Smooth muscle cell (in vitro differentiated cells): ENCODE measurements around the gene SSNA1. TPM values are rescaled to one million over a fixed set of nuclear protein-coding genes. Genes with fewer than 3 reads are reported as not detected.

ENCODE experiments used
- DNase-seq: peaks from one replicate; lab custom pipeline; 2025; ENCODE audit not compliant: unreplicated experiment; lab: John Stamatoyannopoulos, UW
- H2AFZ ChIP-seq: fragments of 200-600 bp; sonication (generic); 2 replicates; pipeline ENCODE4 v1.6.0; 2016; ENCODE audit warnings: antibody characterized with exemption, low read depth, mild to moderate bottlenecking
- H3F3A ChIP-seq: fragments of 200-600 bp; sonication (generic); 2 replicates; pipeline ENCODE4 v1.6.0; 2017; ENCODE audit warnings: antibody characterized with exemption, low read depth
- H3K27ac ChIP-seq: fragments of 200-600 bp; sonication (generic); 2 replicates; pipeline ENCODE4 v1.5.1; 2016; ENCODE audit warnings: low read depth, mild to moderate bottlenecking
- H3K27me3 ChIP-seq: fragments of 200-600 bp; sonication (generic); 2 replicates; pipeline ENCODE4 v1.6.1; 2016; ENCODE audit warnings: low read depth, mild to moderate bottlenecking
- H3K36me3 ChIP-seq: fragments of 200-600 bp; sonication (generic); 2 replicates; pipeline ENCODE4 v1.5.1; 2016; ENCODE audit warnings: low read depth
- H3K4me1 ChIP-seq: fragments of 200-600 bp; sonication (generic); 2 replicates; pipeline ENCODE4 v1.5.1; 2016; ENCODE audit warnings: low read depth
- H3K4me2 ChIP-seq: fragments of 200-600 bp; sonication (generic); 2 replicates; pipeline ENCODE4 v1.6.0; 2016; ENCODE audit warnings: mild to moderate bottlenecking
- H3K4me3 ChIP-seq: fragments of 200-600 bp; sonication (generic); 2 replicates; pipeline ENCODE4 v1.5.1; 2016; ENCODE audit warnings: mild to moderate bottlenecking
- H3K79me2 ChIP-seq: fragments of 200-600 bp; sonication (generic); 2 replicates; pipeline ENCODE4 v1.6.0; 2016; ENCODE audit warnings: low read depth, mild to moderate bottlenecking
- H3K9ac ChIP-seq: fragments of 200-600 bp; sonication (generic); 2 replicates; pipeline ENCODE4 v1.6.0; 2016; ENCODE audit warnings: low read depth
- H3K9me3 ChIP-seq: fragments of 200-600 bp; sonication (generic); replicated peaks from 2 replicates; pipeline ENCODE4 v1.5.1; 2016; ENCODE audit warnings: low read depth
- H4K20me1 ChIP-seq: fragments of 200-600 bp; sonication (generic); 2 replicates; pipeline ENCODE4 v1.6.0; 2016; ENCODE audit warnings: low read depth
- WGBS: methylation state at CpG from one replicate; pipeline ENCODE4 v1.1.7; 2016; ENCODE audit warnings: low lambda C conversion rate; 5-methylcytosine and 5-hydroxymethylcytosine counted together
- polyA plus RNA-seq: library from polyadenylated mRNA; unstranded; fragments of >200 nt; fragmentation: Nextera tagmentation; extraction: Ambion mirVana; gene quantifications from 2 replicates; pipeline ENCODE4 v1.2.1, GENCODE V29; 2016
- total RNA-seq: library from RNA; depleted of rRNA; stranded (reverse); fragments of >200 nt; gene quantifications from 2 replicates; pipeline ENCODE4 v1.2.3, GENCODE V29; 2014
- TF ChIP-seq, protein P1 (sequence below): fragments of 200-600 bp; sonication (generic); IDR thresholded peaks from 2 replicates; pipeline ENCODE4 v1.5.1; 2017; ENCODE audit warnings: borderline replicate concordance, mild to moderate bottlenecking, antibody characterized with exemption; ENCODE audit not compliant: insufficient read depth, poor library complexity, severe bottlenecking

Gene SSNA1
- total and polyA plus RNA-seq, 2 experiments from 2014 or later = 69.5 to 84.9 TPM

DNA sequence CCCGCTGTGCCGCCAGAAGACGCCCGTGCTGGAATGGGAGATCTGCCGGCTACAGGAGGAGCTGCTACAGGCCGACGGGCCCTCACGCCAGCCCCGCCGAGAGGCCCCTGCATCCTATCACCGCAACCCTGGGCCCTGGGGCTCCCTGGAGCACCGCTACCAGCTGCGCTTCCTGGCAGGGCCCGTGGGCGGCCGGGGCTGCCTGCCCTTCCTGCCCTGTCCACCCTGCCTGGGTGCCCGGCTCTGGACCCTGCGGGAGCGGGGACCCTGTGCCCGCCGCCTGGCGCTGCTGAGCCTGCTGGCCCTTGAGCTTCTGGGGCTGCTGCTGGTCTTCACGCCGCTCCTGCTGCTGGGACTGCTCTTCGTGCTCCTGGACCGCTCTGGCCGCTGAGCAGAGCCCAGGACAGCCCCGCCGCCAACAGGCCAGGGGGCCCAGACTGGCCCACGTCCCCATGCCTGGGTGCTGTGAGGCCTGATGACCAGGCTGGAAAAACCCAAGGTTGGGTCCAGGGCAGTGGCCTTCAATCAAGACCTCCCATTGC is 29.8 kb downstream of the SSNA1 start:
- no peak overlapping the region for H2AFZ ChIP-seq
- no peaks in the 10 kb centered on the region for H3F3A ChIP-seq
- TF ChIP-seq, protein P1, sequence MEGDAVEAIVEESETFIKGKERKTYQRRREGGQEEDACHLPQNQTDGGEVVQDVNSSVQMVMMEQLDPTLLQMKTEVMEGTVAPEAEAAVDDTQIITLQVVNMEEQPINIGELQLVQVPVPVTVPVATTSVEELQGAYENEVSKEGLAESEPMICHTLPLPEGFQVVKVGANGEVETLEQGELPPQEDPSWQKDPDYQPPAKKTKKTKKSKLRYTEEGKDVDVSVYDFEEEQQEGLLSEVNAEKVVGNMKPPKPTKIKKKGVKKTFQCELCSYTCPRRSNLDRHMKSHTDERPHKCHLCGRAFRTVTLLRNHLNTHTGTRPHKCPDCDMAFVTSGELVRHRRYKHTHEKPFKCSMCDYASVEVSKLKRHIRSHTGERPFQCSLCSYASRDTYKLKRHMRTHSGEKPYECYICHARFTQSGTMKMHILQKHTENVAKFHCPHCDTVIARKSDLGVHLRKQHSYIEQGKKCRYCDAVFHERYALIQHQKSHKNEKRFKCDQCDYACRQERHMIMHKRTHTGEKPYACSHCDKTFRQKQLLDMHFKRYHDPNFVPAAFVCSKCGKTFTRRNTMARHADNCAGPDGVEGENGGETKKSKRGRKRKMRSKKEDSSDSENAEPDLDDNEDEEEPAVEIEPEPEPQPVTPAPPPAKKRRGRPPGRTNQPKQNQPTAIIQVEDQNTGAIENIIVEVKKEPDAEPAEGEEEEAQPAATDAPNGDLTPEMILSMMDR = no peak
- H3K4me1 ChIP-seq = peaks cover 8% of the 10 kb centered on the region
- 94% methylated on average over 29 of the region's 30 CpGs for WGBS
- H3K36me3 ChIP-seq = no peaks in the 10 kb centered on the region
- H3K4me2 ChIP-seq = peak overlapping the region; percentile 33
- no peaks in the 10 kb centered on the region for H3K79me2 ChIP-seq
- H3K4me3 ChIP-seq = no peak overlapping the region
- H3K9me3 ChIP-seq = no peaks in the 10 kb centered on the region
- H3K27ac ChIP-seq = peak overlapping the region; percentile 2
- H3K27me3 ChIP-seq = no peaks in the 10 kb centered on the region
- no peak overlapping the region for H3K9ac ChIP-seq
- DNase-seq = no peak
- no peaks in the 10 kb centered on the region for H4K20me1 ChIP-seq

DNA sequence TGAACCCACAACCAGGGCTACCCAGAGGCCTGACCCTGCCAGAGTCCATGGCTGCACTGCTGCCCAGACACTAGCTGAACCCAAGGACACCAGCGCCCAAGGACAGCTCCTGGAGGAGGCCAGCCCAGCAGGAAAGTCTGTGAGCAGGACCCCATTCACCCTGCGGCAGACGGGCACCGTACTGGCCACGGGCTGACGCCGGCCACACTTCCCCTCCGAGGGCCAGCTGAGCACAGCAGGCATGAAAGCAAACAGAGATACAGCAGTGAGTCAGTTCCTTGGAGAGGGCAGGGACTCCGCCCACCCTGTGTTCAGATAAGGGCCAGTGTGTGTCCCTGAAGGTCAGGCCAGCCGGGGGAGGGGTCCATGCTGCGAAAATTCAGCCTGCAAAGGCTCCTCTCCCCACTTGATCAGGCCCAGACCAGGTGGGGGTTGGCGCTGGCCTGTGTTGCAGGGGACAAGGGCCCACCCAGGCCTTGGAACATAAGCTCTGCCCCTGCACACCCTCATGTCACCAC is 30.3 kb downstream of the SSNA1 start:
- H3K27ac ChIP-seq = peak overlapping the region; percentile 2
- no peak overlapping the region for H3K4me3 ChIP-seq
- WGBS = 28% methylated on average over 12 of the region's 12 CpGs

DNA sequence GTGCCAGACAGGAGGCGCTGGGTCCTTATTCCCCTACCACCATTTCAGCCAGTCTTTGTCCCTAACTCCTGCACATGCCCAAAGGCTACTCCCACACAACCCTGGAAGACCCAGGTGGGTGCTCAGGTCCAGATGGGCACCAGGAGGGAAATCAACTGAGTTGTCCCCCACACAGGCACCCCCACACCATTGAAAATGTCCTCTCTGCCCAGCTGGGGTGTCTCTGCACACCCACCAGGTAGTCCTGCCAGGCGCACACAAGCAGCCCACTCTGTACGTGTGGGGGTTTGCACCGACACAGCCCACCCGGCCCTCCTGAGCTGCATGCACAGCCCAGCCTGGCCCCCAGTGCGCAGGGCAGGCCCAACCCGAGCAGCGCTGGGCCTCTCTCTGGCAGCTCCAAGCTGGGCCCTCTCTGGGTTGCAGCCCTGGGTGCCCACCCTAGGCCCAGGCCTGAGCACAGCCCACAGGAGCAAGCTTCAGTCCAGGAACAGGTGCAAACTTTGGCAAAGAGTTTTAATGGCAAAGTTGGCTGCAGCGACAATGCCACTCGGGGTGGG is 31.4 kb downstream of the SSNA1 start:
- Histone ChIP-seq H3K36me3 (no peaks in the 10 kb centered on the region), H3K27ac (no peak overlapping the region), H3K79me2 (no peaks in the 10 kb centered on the region), H3K9me3 (no peaks in the 10 kb centered on the region), H3F3A (no peaks in the 10 kb centered on the region), H2AFZ (no peak overlapping the region), H3K4me2 (no peak overlapping the region), H3K9ac (no peak overlapping the region), H3K4me1 (peaks cover 8% of the 10 kb centered on the region), H3K4me3 (no peak overlapping the region), H3K27me3 (no peaks in the 10 kb centered on the region), H4K20me1 (no peaks in the 10 kb centered on the region)
- WGBS = 94% methylated on average over 10 of the region's 10 CpGs
- TF ChIP-seq, protein P1 = no peak
- DNase-seq = no peak

More for the DNA sequence above, 30.3 kb downstream of the SSNA1 start:
- Histone ChIP-seq H3K4me2 (peak overlapping the region; percentile 33), H2AFZ (no peak overlapping the region), H3K9ac (no peak overlapping the region), H3F3A (no peaks in the 10 kb centered on the region), H3K79me2 (no peaks in the 10 kb centered on the region), H3K9me3 (no peaks in the 10 kb centered on the region), H3K36me3 (no peaks in the 10 kb centered on the region), H3K27me3 (no peaks in the 10 kb centered on the region), H4K20me1 (no peaks in the 10 kb centered on the region), H3K4me1 (peaks cover 8% of the 10 kb centered on the region)
- TF ChIP-seq, protein P1 = no peak
- no peak for DNase-seq
